ENCODE data around the gene PRKCZ.
"Not testable (repeated sequence)": the region's sequence is repeated elsewhere in the genome, so short reads cannot be mapped to it uniquely, and the experiment has no call there.

PRKCZ gene

GRCh38 chr1:2088458-2088857, 38.2 kb downstream of the PRKCZ start:
- no peak for DNase-seq

GRCh38 chr1:2089051-2089450, 38.8 kb downstream of the PRKCZ start:
- DNase-seq, result no peak

GRCh38 chr1:2090216-2090890, 40.1 kb downstream of the PRKCZ start:
- DNase-seq, result no peak

GRCh38 chr1:2091611-2092604, 41.7 kb downstream of the PRKCZ start:
- DNase-seq, result peak; percentile 66

- DNase-seq, result no peak
Measured at GRCh38 chr1:2093055-2093454, 42.8 kb downstream of the PRKCZ start.

- no peak for DNase-seq
Measured at GRCh38 chr1:2093636-2094035, 43.4 kb downstream of the PRKCZ start.

- DNase-seq, result not testable (repeated sequence)
Measured at GRCh38 chr1:2094269-2095158, 44.3 kb downstream of the PRKCZ start.

- no peak for DNase-seq
Measured at GRCh38 chr1:2095394-2095793, 45.2 kb downstream of the PRKCZ start.

- no peak for DNase-seq
Measured at GRCh38 chr1:2095981-2096736, 45.9 kb downstream of the PRKCZ start.

- no peak for DNase-seq
Measured at GRCh38 chr1:2097386-2098300, 47.4 kb downstream of the PRKCZ start.

GRCh38 chr1:2098301-2098698, 48.1 kb downstream of the PRKCZ start:
- no peak for DNase-seq

- no peak for DNase-seq
Measured at GRCh38 chr1:2098839-2099785, 48.9 kb downstream of the PRKCZ start.

- no peak for DNase-seq
Measured at GRCh38 chr1:2099886-2100779, 49.9 kb downstream of the PRKCZ start.

GRCh38 chr1:2100780-2101108, 50.5 kb downstream of the PRKCZ start:
- no peak for DNase-seq

GRCh38 chr1:2101531-2101930, 51.3 kb downstream of the PRKCZ start:
- no peak for DNase-seq

GRCh38 chr1:2101946-2102345, 51.7 kb downstream of the PRKCZ start:
- no peak for DNase-seq

- DNase-seq, result no peak
Measured at GRCh38 chr1:2102753-2103152, 52.5 kb downstream of the PRKCZ start.

GRCh38 chr1:2103266-2103900, 53.2 kb downstream of the PRKCZ start:
- DNase-seq, result no peak

Measured in NCI-H82 (cell line).